Esophagus muscularis mucosa (tissue), 4 donors: ENCODE measurements around the gene PRMT9. TPM values are rescaled to one million over a fixed set of nuclear protein-coding genes. Genes with fewer than 3 reads are reported as not detected.
A peak's percentile ranks its signal among the peaks of the same experiment; 100 is the strongest.

Experiments used
- DNase-seq: peaks from one replicate; pipeline ENCODE4 v3.0.0-alpha.2; 2017; ENCODE audit errors: extremely low spot score
- H3K27ac ChIP-seq, 4 donors: fragments of 200-600 bp; sonication (generic); replicated peaks in 1 of 4; 1 replicate in 3 of 4; 2 replicates in 1 of 4; pipeline ENCODE4 v1.5.1; 2016 to 2019; ENCODE audit warnings: mild to moderate bottlenecking in 1 of 4
- H3K27me3 ChIP-seq, 4 donors: fragments of 200-600 bp; sonication (generic); one replicate each; pipeline versions ENCODE4 v1.5.1 to v1.6.0; 2016 to 2019
- H3K36me3 ChIP-seq, 4 donors: fragments of 200-600 bp; sonication (generic); one replicate each; pipeline ENCODE4 v1.5.1; 2016 to 2019
- H3K4me1 ChIP-seq, 4 donors: fragments of 200-600 bp; sonication (generic); one replicate each; pipeline ENCODE4 v1.5.1; 2016 to 2019
- H3K4me3 ChIP-seq, 4 donors: fragments of 200-600 bp; sonication (generic); 1 replicate in 2 of 4; 2 replicates in 2 of 4; pipeline ENCODE4 v1.5.1; 2016 to 2019; ENCODE audit warnings: mild to moderate bottlenecking in 4 of 4, moderate library complexity in 1 of 4
- H3K9me3 ChIP-seq, 4 donors: fragments of 200-600 bp; sonication (generic); 1 replicate in 3 of 4; 2 replicates in 1 of 4; pipeline ENCODE4 v1.5.1; 2016 to 2019
- CTCF ChIP-seq, 3 experiments: fragments of 200-600 bp in 2 of 3; fragments of 450-650 bp in 1 of 3; sonication (generic) in 2 of 3; IDR thresholded peaks; one replicate each; pipeline ENCODE4 v1.5.1; 2017 to 2019; ENCODE audit warnings: antibody characterized with exemption in 3 of 3, mild to moderate bottlenecking in 2 of 3, moderate library complexity in 1 of 3
- EP300 ChIP-seq: sonication (generic); formaldehyde crosslinking; IDR thresholded peaks from one replicate; pipeline ENCODE4 v1.6.1; 2017; ENCODE audit warnings: antibody characterized with exemption
- POLR2A ChIP-seq: fragments of 450-650 bp; IDR thresholded peaks from one replicate; pipeline ENCODE4 v1.6.1; 2017; ENCODE audit warnings: antibody characterized with exemption, moderate library complexity, mild to moderate bottlenecking, low read depth
- POLR2AphosphoS5 ChIP-seq, 2 donors: sonication (generic); formaldehyde crosslinking; IDR thresholded peaks; one replicate each; pipeline ENCODE4 v1.6.1; 2017; ENCODE audit warnings: antibody characterized with exemption in 2 of 2
- WGBS: methylation state at CpG from one replicate; pipeline ENCODE4 v1.1.5; 2018; 5-methylcytosine and 5-hydroxymethylcytosine counted together
- intact Hi-C: fragments of 100-400 bp; cut with DNase I; formaldehyde crosslinking; loops from one replicate; pipeline ENCODE4 v1.15.1; 2023
- total RNA-seq, 4 donors: library from RNA; depleted of rRNA; stranded (reverse); fragments of >200 nt; gene quantifications; one replicate each; pipeline versions ENCODE4 v1.1.0 to v1.2.1, GENCODE V29; 2016

The PRMT9 gene
- total RNA-seq, 4 donors from 2014 or later: 4.1 to 7.5 (median 6.4) TPM

GRCh38 chr4:147596981-147597380 lies 87.0 kb downstream of the PRMT9 start:
- 50% methylated on average over 1 of the region's 1 CpG for WGBS
- Histone ChIP-seq H3K27ac (no peak overlapping the region), H3K27me3 (no peaks in the 10 kb centered on the region), H3K4me1 (peaks cover 0 to 10% (median 4%) of the 10 kb centered on the region in 4 donors), H3K36me3 (no peaks in the 10 kb centered on the region), H3K9me3 (no peaks in the 10 kb centered on the region), H3K4me3 (no peak overlapping the region)
- no peak for TF ChIP-seq POLR2A
- TF ChIP-seq POLR2AphosphoS5 (IDR thresholded peaks at IDR 0.05): peak in 1 of 2 donors; percentile 31
- DNase-seq: peak; percentile 57
- intact Hi-C loops: no loop called here

- no peak for DNase-seq
- intact Hi-C loops: no loop called here
Measured at GRCh38 chr4:147596377-147596776, 87.6 kb downstream of the PRMT9 start.

GRCh38 chr4:147594578-147594977 lies 89.4 kb downstream of the PRMT9 start:
- no peaks in the 10 kb centered on the region for H3K9me3 ChIP-seq
- intact Hi-C loops: loop anchor here (5.0 kb wide), 1 partner anchor 72 kb away; no protein-coding TSS in a partner anchor
- peak; percentile 60 for DNase-seq
- no peak overlapping the region for H3K4me3 ChIP-seq
- H3K27ac ChIP-seq: no peak overlapping the region
- H3K27me3 ChIP-seq: no peaks in the 10 kb centered on the region
- no peak for TF ChIP-seq CTCF (IDR thresholded peaks at IDR 0.05)
- TF ChIP-seq POLR2A: no peak
- TF ChIP-seq EP300: no peak
- TF ChIP-seq POLR2AphosphoS5 (IDR thresholded peaks at IDR 0.05): no peak
- no peaks in the 10 kb centered on the region for H3K36me3 ChIP-seq
- H3K4me1 ChIP-seq: peaks cover 0 to 10% (median 4%) of the 10 kb centered on the region in 4 donors
- WGBS: 67% methylated on average over 1 of the region's 2 CpGs

More at GRCh38 chr4:147596377-147596776, 87.6 kb downstream of the PRMT9 start:
- 62% methylated on average over 1 of the region's 1 CpG for WGBS
- Histone ChIP-seq H3K27ac (no peak overlapping the region), H3K9me3 (no peaks in the 10 kb centered on the region), H3K27me3 (no peaks in the 10 kb centered on the region), H3K4me3 (no peak overlapping the region), H3K36me3 (no peaks in the 10 kb centered on the region), H3K4me1 (peaks cover 0 to 10% (median 4%) of the 10 kb centered on the region in 4 donors)
- TF ChIP-seq CTCF (IDR thresholded peaks at IDR 0.05): no peak
- TF ChIP-seq POLR2AphosphoS5 (IDR thresholded peaks at IDR 0.05): no peak

GRCh38 chr4:147594107-147594506 lies 89.9 kb downstream of the PRMT9 start:
- no peaks in the 10 kb centered on the region for H3K27me3 ChIP-seq
- TF ChIP-seq POLR2AphosphoS5 (IDR thresholded peaks at IDR 0.05) (no peak), CTCF (IDR thresholded peaks at IDR 0.05) (no peak), POLR2A (no peak), EP300 (no peak)
- 72% methylated on average over 5 of the region's 5 CpGs for WGBS
- peak; percentile 47 for DNase-seq
- intact Hi-C loops: loop anchor here (5.0 kb wide), 1 partner anchor 72 kb away; no protein-coding TSS in a partner anchor
- peaks cover 0 to 10% (median 4%) of the 10 kb centered on the region in 4 donors for H3K4me1 ChIP-seq
- no peaks in the 10 kb centered on the region for H3K36me3 ChIP-seq
- no peak overlapping the region for H3K27ac ChIP-seq
- H3K4me3 ChIP-seq: no peak overlapping the region
- H3K9me3 ChIP-seq: no peaks in the 10 kb centered on the region

GRCh38 chr4:147591106-147591505 lies 92.9 kb downstream of the PRMT9 start:
- H3K4me3 ChIP-seq: no peak overlapping the region
- intact Hi-C loops: loop anchor here (5.0 kb wide), 1 partner anchor 69 kb away; no protein-coding TSS in a partner anchor
- H3K9me3 ChIP-seq: no peaks in the 10 kb centered on the region
- no peak for DNase-seq
- no peaks in the 10 kb centered on the region for H3K36me3 ChIP-seq
- no peak overlapping the region for H3K27ac ChIP-seq
- no peaks in the 10 kb centered on the region for H3K27me3 ChIP-seq
- no peak for TF ChIP-seq EP300
- TF ChIP-seq POLR2A: no peak
- no peak for TF ChIP-seq POLR2AphosphoS5 (IDR thresholded peaks at IDR 0.05)
- no peak for TF ChIP-seq CTCF (IDR thresholded peaks at IDR 0.05)
- no peaks in the 10 kb centered on the region for H3K4me1 ChIP-seq
